Endothelial cell of umbilical vein (primary cell): ENCODE measurements around the gene AP5Z1. TPM values are rescaled to one million over a fixed set of nuclear protein-coding genes. Genes with fewer than 3 reads are reported as not detected.

Experiments
- BruUV-seq: library from RNA; stranded (reverse); fragments of 400-500 nt; replicated peaks from 2 replicates; lab custom pipeline; 2021; lab: Mats Ljungman, UMichigan
- CTCF ChIA-PET: fragments of 300-600, 350-600 bp; sonication (Branson Sonifier 250); formaldehyde crosslinking; loops from one replicate; lab custom pipeline; 2021; ENCODE audit warnings: antibody characterized with exemption, inconsistent platforms; lab: Charles Lee
- POLR2A ChIA-PET: fragments of 300-600, 350-600 bp; sonication (Branson Sonifier 250); formaldehyde crosslinking; loops from one replicate; lab custom pipeline; 2021; ENCODE audit warnings: antibody characterized with exemption, inconsistent platforms; lab: Charles Lee
- DNase-seq: peaks from one replicate; pipeline ENCODE4 v3.0.0-alpha.2; 2011; ENCODE audit warnings: low read depth, low spot score
- FAIRE-seq: peaks from 2 replicates; lab custom pipeline; 2011; peaks lifted over from hg19 to GRCh38; lab: Jason Lieb, UNC
- H2AFZ ChIP-seq: 2 replicates; pipeline ENCODE4 v1.6.0; 2012; ENCODE audit warnings: low read depth, low read length, control low read depth, inconsistent platforms
- H3K27ac ChIP-seq: 2 replicates; pipeline ENCODE4 v1.5.1; 2011; ENCODE audit warnings: low read depth, mild to moderate bottlenecking, control low read depth, low read length, moderate library complexity; ENCODE audit not compliant: insufficient read depth
- H3K27me3 ChIP-seq, 2 experiments: 2 replicates each; pipeline versions ENCODE4 v1.6.0 to v1.6.1; 2011; ENCODE audit warnings: low read length in 2 of 2, mixed read lengths in 1 of 2; ENCODE audit not compliant: control insufficient read depth in 2 of 2, insufficient read depth in 2 of 2
- H3K36me3 ChIP-seq, 2 experiments: 2 replicates in 1 of 2; 3 replicates in 1 of 2; pipeline ENCODE4 v1.5.1; 2011; ENCODE audit warnings: low read length in 2 of 2, mild to moderate bottlenecking in 1 of 2, moderate library complexity in 1 of 2; ENCODE audit not compliant: control insufficient read depth in 2 of 2, insufficient read depth in 2 of 2; ENCODE audit errors: extremely low read depth in 1 of 2
- H3K4me1 ChIP-seq: 3 replicates; pipeline ENCODE4 v1.5.1; 2011; ENCODE audit warnings: mild to moderate bottlenecking, low read length; ENCODE audit not compliant: control insufficient read depth, insufficient read depth; ENCODE audit errors: extremely low read depth
- H3K4me2 ChIP-seq: 2 replicates; pipeline ENCODE4 v1.6.1; 2011; ENCODE audit warnings: low read length, control low read depth, mixed read lengths; ENCODE audit not compliant: insufficient read depth
- H3K4me3 ChIP-seq, 3 experiments: fragments of 200-600 bp in 1 of 3; sonication (generic), shearing (Covaris generic) in 1 of 3; replicated peaks in 1 of 3; 2 replicates each; pipeline ENCODE4 v1.5.1; 2011 to 2016; ENCODE audit warnings: control low read depth in 3 of 3, low read length in 3 of 3, mild to moderate bottlenecking in 2 of 3, inconsistent platforms in 1 of 3, low read depth in 1 of 3, moderate library complexity in 1 of 3; ENCODE audit not compliant: insufficient read depth in 1 of 3
- H3K79me2 ChIP-seq: 2 replicates; pipeline ENCODE4 v1.6.0; 2012; ENCODE audit warnings: low read length, inconsistent platforms; ENCODE audit not compliant: control insufficient read depth, insufficient read depth
- H3K9ac ChIP-seq: replicated peaks from 2 replicates; pipeline ENCODE3; 2011; ENCODE audit warnings: low read length, control low read depth; ENCODE audit not compliant: insufficient read depth; ENCODE audit errors: extremely low read depth
- H3K9me1 ChIP-seq: replicated peaks from 3 replicates; pipeline ENCODE4 v1.6.0; 2011; ENCODE audit warnings: mild to moderate bottlenecking, low read length; ENCODE audit not compliant: control insufficient read depth, insufficient read depth; ENCODE audit errors: extremely low read depth
- H3K9me3 ChIP-seq: replicated peaks from 2 replicates; pipeline ENCODE4 v1.5.1; 2012; ENCODE audit warnings: low read length, inconsistent platforms; ENCODE audit not compliant: control insufficient read depth, insufficient read depth
- H4K20me1 ChIP-seq: replicated peaks from 2 replicates; pipeline ENCODE3; 2011; ENCODE audit warnings: mild to moderate bottlenecking, low read length; ENCODE audit not compliant: control insufficient read depth, insufficient read depth; ENCODE audit errors: extremely low read depth
- CTCF ChIP-seq, 2 donors: IDR thresholded peaks; 1 replicate in 1 of 2; 2 replicates in 1 of 2; pipeline ENCODE4 v1.5.1; 2011; ENCODE audit warnings: low read length in 2 of 2, mild to moderate bottlenecking in 2 of 2, moderate library complexity in 2 of 2, control low read depth in 1 of 2, inconsistent platforms in 1 of 2, low read depth in 1 of 2; ENCODE audit not compliant: insufficient read depth in 1 of 2; ENCODE audit errors: extremely low read depth in 1 of 2
- EZH2 ChIP-seq: IDR thresholded peaks from 2 replicates; pipeline ENCODE4 v1.6.1; 2012; ENCODE audit warnings: borderline replicate concordance, low read depth, mild to moderate bottlenecking, moderate library complexity, low read length, inconsistent platforms; ENCODE audit not compliant: severe bottlenecking
- FOS ChIP-seq: IDR thresholded peaks from 2 replicates; pipeline ENCODE4 v1.6.1; 2011; ENCODE audit warnings: mild to moderate bottlenecking, low read length, moderate library complexity, borderline replicate concordance; ENCODE audit not compliant: insufficient read depth
- GATA2 ChIP-seq: IDR thresholded peaks from 2 replicates; pipeline ENCODE4 v1.7.0; 2011; ENCODE audit warnings: low read depth, mild to moderate bottlenecking, moderate library complexity, mixed read lengths, low read length; ENCODE audit not compliant: insufficient read length, insufficient read depth
- JUN ChIP-seq: IDR thresholded peaks from 2 replicates; pipeline ENCODE4 v1.6.1; 2011; ENCODE audit warnings: borderline replicate concordance, low read depth; ENCODE audit not compliant: insufficient read length, insufficient read depth
- MAX ChIP-seq: IDR thresholded peaks from 2 replicates; pipeline ENCODE4 v1.6.1; 2011; ENCODE audit not compliant: insufficient read depth, insufficient read length
- MYC ChIP-seq: IDR thresholded peaks from one replicate; pipeline ENCODE4 v1.6.1; 2011; ENCODE audit warnings: mild to moderate bottlenecking, low read depth, low read length
- POLR2A ChIP-seq: IDR thresholded peaks from 2 replicates; pipeline ENCODE4 v1.6.1; 2012; ENCODE audit warnings: low read depth, mild to moderate bottlenecking, control low read depth, low read length
- POLR2AphosphoS5 ChIP-seq: IDR thresholded peaks from 2 replicates; pipeline ENCODE4 v1.6.1; 2012; ENCODE audit warnings: low read depth, mild to moderate bottlenecking, control low read depth, low read length, moderate library complexity; ENCODE audit not compliant: insufficient read depth
- dilution Hi-C: fragments of 300-500 bp; cut with MboI; formaldehyde crosslinking; loops from one replicate; pipeline ENCODE4 v1.15.0; 2019; ENCODE audit warnings: low sequenced_read_pairs; ENCODE audit not compliant: extremely low pct_ligation_motif_present
- intact Hi-C: fragments of 100-400 bp; cut with micrococcal nuclease; formaldehyde crosslinking; loops from one replicate; pipeline ENCODE4 v1.10.0; 2022
- polyA plus RNA-seq, 4 experiments: library from polyadenylated mRNA; depleted of rRNA in 3 of 4; stranded (reverse) in 3 of 4; unstranded in 1 of 4; fragments of >200 nt; gene quantifications; 2 replicates each; pipeline versions ENCODE4 v1.2.1 to v1.2.3, GENCODE V29; 2011 to 2012; ENCODE audit warnings: missing spikeins in 1 of 4
- total RNA-seq: library from RNA; stranded (reverse); gene quantifications from 2 replicates; pipeline ENCODE4 v1.2.3, GENCODE V29; 2021

Gene AP5Z1
- total and polyA plus RNA-seq, 2 donors (not counting 3 experiments of a cell fraction or from before 2014, with no cell fraction given): 53.7 to 58.9 TPM

- H3K9ac ChIP-seq: no peak overlapping the region
- H3K9me1 ChIP-seq: no peaks in the 10 kb centered on the region
- H4K20me1 ChIP-seq: no peaks in the 10 kb centered on the region
- no peaks in the 10 kb centered on the region for H3K36me3 ChIP-seq
- no peaks in the 10 kb centered on the region for H3K9me3 ChIP-seq
- no peaks in the 10 kb centered on the region for H3K79me2 ChIP-seq
- TF ChIP-seq CTCF (IDR thresholded peaks at IDR 0.05; ENCODE audit: extremely low read depth in 1 of 2, insufficient read depth in 1 of 2, low read depth in 1 of 2, low read length in 2 of 2): no peak
- TF ChIP-seq POLR2A: no peak
- no peak for TF ChIP-seq JUN
- no peak for TF ChIP-seq MAX
- no peak for TF ChIP-seq FOS
- TF ChIP-seq EZH2: no peak
- TF ChIP-seq POLR2AphosphoS5: no peak
- no peak for TF ChIP-seq GATA2
- no peak for TF ChIP-seq MYC
- no peak for FAIRE-seq
- H3K4me3 ChIP-seq: no peak overlapping the region
- dilution Hi-C loops: no loop called here
- H3K27me3 ChIP-seq: no peaks in the 10 kb centered on the region
- no peak overlapping the region for H3K27ac ChIP-seq
- H3K4me2 ChIP-seq: no peak overlapping the region
- H3K4me1 ChIP-seq: no peaks in the 10 kb centered on the region
- H2AFZ ChIP-seq: no peak overlapping the region
- no TSS peak for BruUV-seq
- no peak for DNase-seq
- ChIA-PET CTCF (interaction anchor here (1.2 kb wide), 1 partner anchor 17 kb away, joined by 7 read pairs; no protein-coding TSS in a partner anchor), POLR2A (no interaction called here)
- intact Hi-C loops: no loop called here
Measured at GRCh38 chr7:4815121-4815520, 39.7 kb downstream of the AP5Z1 start.
